Mucosa of descending colon (tissue), 3 donors: Measurements from ENCODE around the gene AEBP1. TPM values are rescaled to one million over a fixed set of nuclear protein-coding genes. Genes with fewer than 3 reads are reported as not detected.

Experiments
- ATAC-seq: fragments of 200-7000 bp; cut with Tn5 transposase; one replicate; pipeline ENCODE4 v1.9.1; 2020; ENCODE audit warnings: mild to moderate bottlenecking, moderate library complexity
- DNase-seq, 3 donors: peaks; one replicate each; pipeline ENCODE4 v3.0.0-alpha.2; 2020
- H3K36me3 ChIP-seq: fragments of 200-600 bp; one replicate; pipeline ENCODE4 v1.8.0; 2021; ENCODE audit warnings: low read depth, mild to moderate bottlenecking
- H3K4me1 ChIP-seq: fragments of 200-600 bp; one replicate; pipeline ENCODE4 v1.8.0; 2021; ENCODE audit warnings: low read depth, mild to moderate bottlenecking
- H3K4me3 ChIP-seq: fragments of 200-600 bp; one replicate; pipeline ENCODE4 v1.8.0; 2021; ENCODE audit warnings: mild to moderate bottlenecking
- H3K9me3 ChIP-seq: fragments of 200-600 bp; one replicate; pipeline ENCODE4 v1.8.0; 2021; ENCODE audit warnings: mild to moderate bottlenecking
- intact Hi-C, 2 donors: fragments of 100-400 bp; cut with DNase I in 1 of 2; cut with micrococcal nuclease in 1 of 2; formaldehyde crosslinking; loops; one replicate each; pipeline versions ENCODE4 v1.11.0 to v1.11.1; 2022; cut with DNase I, micrococcal nuclease
- total RNA-seq, 3 donors: library from RNA; stranded (reverse); fragmentation: NEBNext Ultra II Directional in 2 of 3; extraction: Animal tissue kit (Norgen Biotek cat#: 25700) in 2 of 3; gene quantifications; one replicate each; pipeline versions ENCODE4 v1.2.1 to v1.2.4, GENCODE V29; 2021 to 2023
- TF ChIP-seq, protein P1 (sequence below): fragments of 200-600 bp; IDR thresholded peaks from one replicate; pipeline ENCODE4 v1.8.0; 2022; ENCODE audit warnings: antibody characterized with exemption, mild to moderate bottlenecking
- donor health status: DM: no; HTN: no; CAD: no; lungs with moderate emphysema.
- donor health status: DM: no; HTN: no; CAD: no.
- donor health status: DM: no; HTN: yes; CAD: no.

Gene AEBP1
- total RNA-seq, 3 donors from 2014 or later: 14.1 to 130 (median 42.2) TPM

GRCh38 chr7:44144968-44145478 is 40.9 kb downstream of the AEBP1 start:
- no peak overlapping the region for H3K4me3 ChIP-seq
- no peaks in the 10 kb centered on the region for H3K4me1 ChIP-seq
- no peaks in the 10 kb centered on the region for H3K36me3 ChIP-seq
- DNase-seq (no peak), ATAC-seq (no peak)
- no peaks in the 10 kb centered on the region for H3K9me3 ChIP-seq
- TF ChIP-seq, protein P1, sequence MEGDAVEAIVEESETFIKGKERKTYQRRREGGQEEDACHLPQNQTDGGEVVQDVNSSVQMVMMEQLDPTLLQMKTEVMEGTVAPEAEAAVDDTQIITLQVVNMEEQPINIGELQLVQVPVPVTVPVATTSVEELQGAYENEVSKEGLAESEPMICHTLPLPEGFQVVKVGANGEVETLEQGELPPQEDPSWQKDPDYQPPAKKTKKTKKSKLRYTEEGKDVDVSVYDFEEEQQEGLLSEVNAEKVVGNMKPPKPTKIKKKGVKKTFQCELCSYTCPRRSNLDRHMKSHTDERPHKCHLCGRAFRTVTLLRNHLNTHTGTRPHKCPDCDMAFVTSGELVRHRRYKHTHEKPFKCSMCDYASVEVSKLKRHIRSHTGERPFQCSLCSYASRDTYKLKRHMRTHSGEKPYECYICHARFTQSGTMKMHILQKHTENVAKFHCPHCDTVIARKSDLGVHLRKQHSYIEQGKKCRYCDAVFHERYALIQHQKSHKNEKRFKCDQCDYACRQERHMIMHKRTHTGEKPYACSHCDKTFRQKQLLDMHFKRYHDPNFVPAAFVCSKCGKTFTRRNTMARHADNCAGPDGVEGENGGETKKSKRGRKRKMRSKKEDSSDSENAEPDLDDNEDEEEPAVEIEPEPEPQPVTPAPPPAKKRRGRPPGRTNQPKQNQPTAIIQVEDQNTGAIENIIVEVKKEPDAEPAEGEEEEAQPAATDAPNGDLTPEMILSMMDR: no peak
- intact Hi-C loops: no loop called here

DNA sequence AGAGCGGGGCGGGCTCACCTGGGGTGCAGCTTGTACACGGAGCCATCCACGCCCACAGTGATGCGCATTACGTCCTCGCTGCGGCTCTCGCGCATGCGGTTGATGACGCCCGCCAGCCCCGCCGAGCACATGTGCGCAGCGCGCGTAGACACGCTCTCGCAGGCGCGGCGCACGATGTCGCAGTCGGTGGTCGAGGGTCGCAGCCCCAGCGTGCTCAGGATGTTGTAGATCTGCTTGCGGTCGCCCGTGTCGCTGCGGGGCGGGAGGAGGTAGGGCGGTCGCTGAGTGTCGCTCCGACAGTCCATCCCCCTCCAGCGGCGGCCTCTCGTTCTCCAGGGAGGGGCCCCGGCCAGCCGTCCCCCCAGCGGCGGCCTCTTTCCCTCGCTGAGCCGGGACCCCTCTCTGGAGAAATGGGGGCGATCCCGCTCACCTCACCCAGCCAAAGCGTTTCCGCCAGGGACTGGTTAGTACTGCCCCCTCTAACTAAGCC is 41.4 kb downstream of the AEBP1 start:
- peak in 1 of 3 donors; percentile 15 for DNase-seq
- Histone ChIP-seq H3K4me1 (no peaks in the 10 kb centered on the region), H3K4me3 (no peak overlapping the region), H3K36me3 (no peaks in the 10 kb centered on the region), H3K9me3 (no peaks in the 10 kb centered on the region)
- TF ChIP-seq, protein P1: no peak
- intact Hi-C loops: no loop called here
- ATAC-seq: no peak

DNA sequence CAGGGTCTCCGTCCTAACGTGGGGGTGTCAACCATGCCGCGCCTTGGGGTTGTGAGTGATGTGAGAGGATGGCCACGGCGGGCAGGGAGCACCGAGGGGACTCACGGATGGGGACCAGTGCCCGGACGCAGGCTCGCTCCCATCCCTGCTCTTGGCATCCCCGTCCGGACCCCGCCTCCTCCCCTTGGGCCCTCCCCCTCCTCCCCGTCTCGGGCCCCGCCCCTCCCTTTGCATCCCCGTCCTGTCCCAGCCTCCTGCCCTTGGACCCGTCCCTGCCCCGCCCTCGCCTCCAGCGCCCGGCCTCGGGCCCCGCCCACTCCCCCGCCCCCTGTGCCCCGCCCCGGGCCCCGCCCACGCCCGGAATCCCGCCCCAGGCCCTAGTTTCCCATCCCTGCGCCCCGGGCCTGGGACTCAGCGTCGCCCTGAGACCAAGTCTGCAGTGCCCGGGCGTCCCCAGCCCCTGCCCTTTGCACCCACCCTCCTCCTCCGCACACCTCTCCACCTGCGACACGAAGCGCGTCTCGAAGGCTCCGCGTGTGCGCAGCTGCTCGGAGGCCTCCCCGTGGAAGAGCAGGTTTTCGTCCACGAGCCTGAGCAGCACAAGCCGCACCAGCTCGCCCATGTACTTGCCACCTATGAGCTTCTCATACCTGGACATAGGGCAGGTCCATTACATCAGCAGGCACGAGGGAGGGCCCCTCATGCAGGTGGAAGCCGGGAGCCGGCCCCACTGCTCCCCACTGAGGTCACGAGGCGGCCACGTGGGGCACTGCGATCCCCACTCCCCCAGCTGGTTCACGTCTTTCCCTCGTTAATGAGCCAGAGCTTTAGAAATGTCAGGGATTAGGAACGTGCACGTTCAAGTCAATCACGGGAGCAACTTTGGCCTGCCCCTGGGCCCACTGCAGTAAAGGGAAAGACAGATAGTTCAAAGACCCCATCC is 42.1 kb downstream of the AEBP1 start:
- ATAC-seq (peak; percentile 98), DNase-seq (peak; percentile 85 to 91 (median 88))
- no peaks in the 10 kb centered on the region for H3K36me3 ChIP-seq
- intact Hi-C loops: no loop called here
- TF ChIP-seq, protein P1: no peak
- no peak overlapping the region for H3K4me3 ChIP-seq
- no peaks in the 10 kb centered on the region for H3K9me3 ChIP-seq
- no peaks in the 10 kb centered on the region for H3K4me1 ChIP-seq

GRCh38 chr7:44147026-44147991 is 43.2 kb downstream of the AEBP1 start:
- TF ChIP-seq, protein P1: no peak
- Histone ChIP-seq H3K4me3 (no peak overlapping the region), H3K4me1 (no peaks in the 10 kb centered on the region), H3K36me3 (no peaks in the 10 kb centered on the region), H3K9me3 (no peaks in the 10 kb centered on the region)
- DNase-seq (no peak), ATAC-seq (no peak)
- intact Hi-C loops: no loop called here

DNA sequence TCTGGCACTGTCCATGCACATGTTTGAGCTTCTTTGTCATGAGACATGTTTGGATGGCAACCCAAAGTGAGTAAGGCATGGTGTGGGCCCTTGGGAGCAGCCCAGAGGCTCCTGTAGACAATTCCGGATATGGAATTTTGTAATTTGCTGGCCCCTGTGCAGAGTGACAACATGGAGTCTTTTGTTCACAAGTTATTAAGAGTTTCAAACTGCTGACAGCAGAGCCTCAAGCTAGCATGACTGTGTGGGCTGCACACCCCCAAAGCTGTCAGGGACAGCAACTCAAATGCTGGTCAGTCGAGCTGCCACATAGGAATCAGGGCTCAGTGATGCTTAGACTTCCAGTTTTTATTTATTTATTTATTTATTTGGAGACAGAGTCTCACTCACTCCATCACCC is 44.0 kb downstream of the AEBP1 start:
- DNase-seq (no peak), ATAC-seq (no peak)
- intact Hi-C loops: no loop called here
- TF ChIP-seq, protein P1: no peak
- Histone ChIP-seq H3K4me3 (no peak overlapping the region), H3K36me3 (no peaks in the 10 kb centered on the region), H3K9me3 (no peaks in the 10 kb centered on the region), H3K4me1 (no peaks in the 10 kb centered on the region)
